ENCODE data around the gene NUDCD3. TPM values are rescaled to one million over a fixed set of nuclear protein-coding genes. Genes with fewer than 3 reads are reported as not detected.

The NUDCD3 gene
- total RNA-seq, 1 donor from 2014 or later: 91.0 TPM

- DNase-seq (no peak), ATAC-seq (no peak)
- Histone ChIP-seq H3K36me3 (no peaks in the 10 kb centered on the region), H3K4me3 (no peak overlapping the region), H3K4me1 (no peaks in the 10 kb centered on the region), H3K27me3 (no peaks in the 10 kb centered on the region), H3K27ac (no peak overlapping the region), H3K9me3 (no peaks in the 10 kb centered on the region)
- TF ChIP-seq CTCF (IDR thresholded peaks at IDR 0.05): no peak
- intact Hi-C loops (cut with DNase I): no loop called here
Observed at GRCh38 chr7:44368455-44368854, 122.0 kb downstream of the NUDCD3 start.

- Histone ChIP-seq H3K9me3 (no peaks in the 10 kb centered on the region), H3K27ac (no peak overlapping the region), H3K27me3 (no peaks in the 10 kb centered on the region), H3K4me3 (no peak overlapping the region), H3K36me3 (no peaks in the 10 kb centered on the region), H3K4me1 (no peaks in the 10 kb centered on the region)
- no peak for TF ChIP-seq CTCF (IDR thresholded peaks at IDR 0.05)
- DNase-seq: no peak
- no peak for ATAC-seq
- intact Hi-C loops (cut with DNase I): no loop called here
Observed at GRCh38 chr7:44367475-44368043, 122.9 kb downstream of the NUDCD3 start.

DNA sequence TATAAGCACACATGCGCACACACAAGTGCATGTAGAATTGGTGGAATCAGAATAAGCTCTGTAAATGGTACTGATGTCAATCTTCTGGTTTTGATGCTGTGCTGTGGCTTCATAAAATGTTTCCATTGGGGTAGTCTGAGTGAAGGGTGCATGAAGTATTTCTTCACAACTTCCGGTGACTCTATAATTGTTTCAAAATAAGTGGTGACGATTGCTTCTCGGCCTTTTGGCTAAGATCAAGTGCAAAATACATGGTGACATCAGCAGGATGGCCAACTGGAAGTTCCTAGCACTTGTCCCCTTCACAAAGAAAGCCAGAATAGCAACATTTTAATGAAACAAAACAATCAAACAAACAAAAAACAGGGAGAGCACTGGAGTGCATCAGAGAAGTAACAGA, 123.5 kb downstream of the NUDCD3 start:
- intact Hi-C loops (cut with DNase I): no loop called here
- ATAC-seq (no peak), DNase-seq (no peak)
- Histone ChIP-seq H3K9me3 (no peaks in the 10 kb centered on the region), H3K36me3 (no peaks in the 10 kb centered on the region), H3K27me3 (peaks cover 4% of the 10 kb centered on the region), H3K27ac (no peak overlapping the region), H3K4me1 (no peaks in the 10 kb centered on the region), H3K4me3 (no peak overlapping the region)
- TF ChIP-seq CTCF (IDR thresholded peaks at IDR 0.05): no peak

DNA sequence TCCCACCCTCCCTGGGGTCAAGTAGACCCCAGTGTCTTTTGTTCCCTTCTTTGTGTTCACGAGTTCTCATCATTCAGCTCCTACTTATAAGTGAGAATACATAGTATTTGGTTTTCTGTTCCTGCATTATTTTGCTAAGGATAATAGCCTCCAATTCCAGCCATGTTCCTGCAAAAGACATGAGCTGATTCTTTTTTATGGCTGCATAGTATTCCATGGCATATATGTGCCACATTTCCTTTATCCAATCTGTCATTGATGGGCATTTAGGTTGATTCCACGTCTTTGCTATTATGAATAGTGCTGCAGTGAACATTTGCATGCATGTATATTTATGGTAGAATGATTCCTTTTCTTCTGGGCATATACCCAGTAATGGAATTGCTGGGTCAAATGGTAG, 136.8 kb downstream of the NUDCD3 start:
- no peak overlapping the region for H3K27ac ChIP-seq
- DNase-seq (no peak), ATAC-seq (no peak)
- H3K27me3 ChIP-seq: no peaks in the 10 kb centered on the region
- H3K4me1 ChIP-seq: no peaks in the 10 kb centered on the region
- peaks cover 3% of the 10 kb centered on the region for H3K9me3 ChIP-seq
- TF ChIP-seq CTCF (IDR thresholded peaks at IDR 0.05): no peak
- no peaks in the 10 kb centered on the region for H3K36me3 ChIP-seq
- H3K4me3 ChIP-seq: no peak overlapping the region
- intact Hi-C loops (cut with DNase I): no loop called here

DNA sequence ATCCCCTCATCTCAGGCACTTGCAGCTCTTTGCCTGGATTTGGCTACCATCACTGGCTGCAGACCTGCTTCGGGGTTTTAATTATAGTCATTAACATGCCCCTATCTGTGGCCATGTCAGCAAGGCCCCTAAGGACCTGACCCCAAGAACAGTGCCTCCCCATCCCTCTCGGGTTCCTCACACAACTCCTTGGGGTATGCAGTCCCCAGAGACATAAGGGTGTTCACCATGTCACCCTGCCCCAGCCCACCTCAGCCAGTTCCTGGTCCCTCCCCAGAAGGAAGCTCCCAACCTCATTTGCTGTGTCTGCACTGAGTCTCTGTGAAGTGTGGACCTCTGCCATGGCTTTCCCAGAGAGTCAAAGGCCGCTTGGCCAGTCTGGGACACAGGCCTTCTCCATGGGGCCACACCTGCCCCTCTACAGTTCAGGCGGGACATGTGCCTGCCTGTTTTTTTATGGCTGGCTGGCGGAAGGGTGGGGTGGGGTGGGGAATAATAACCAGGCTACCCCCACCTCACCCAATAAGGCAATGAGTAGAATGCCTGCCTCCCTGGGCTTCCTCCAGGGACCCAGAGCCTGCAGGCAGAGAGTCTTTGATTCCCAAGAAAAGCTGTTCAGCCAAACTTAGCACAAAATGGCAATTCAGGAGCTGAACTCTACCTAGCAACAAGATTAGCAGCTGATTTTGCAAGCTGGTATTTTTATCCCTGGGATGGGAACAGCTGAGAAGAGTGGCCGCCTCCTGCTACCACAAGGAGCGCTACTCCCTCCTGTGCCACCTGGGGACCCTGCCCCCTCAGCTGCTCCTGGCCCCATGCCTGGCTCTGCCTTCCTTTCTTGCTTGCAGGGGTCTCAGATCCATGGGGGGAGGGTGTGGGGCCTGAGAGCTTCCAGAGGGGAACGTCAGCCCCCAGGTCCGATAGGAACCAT, 141.3 kb downstream of the NUDCD3 start:
- TF ChIP-seq CTCF (IDR thresholded peaks at IDR 0.05): no peak

More for the DNA sequence above, 141.3 kb downstream of the NUDCD3 start:
- Histone ChIP-seq H3K27ac (no peak overlapping the region), H3K4me1 (no peaks in the 10 kb centered on the region), H3K27me3 (no peaks in the 10 kb centered on the region), H3K36me3 (no peaks in the 10 kb centered on the region), H3K4me3 (no peak overlapping the region), H3K9me3 (peaks cover 3% of the 10 kb centered on the region)
- no peak for DNase-seq
- no peak for ATAC-seq
- intact Hi-C loops (cut with DNase I): no loop called here
